Peyer's patch (tissue), 4 donors: ENCODE results near the gene KCNMA1.

Experiments used
- POLR2A ChIP-seq, 2 donors: fragments of 450-650 bp; IDR thresholded peaks; one replicate each; pipeline ENCODE4 v1.5.1; 2017; ENCODE audit warnings: antibody characterized with exemption in 2 of 2, mild to moderate bottlenecking in 2 of 2, moderate library complexity in 2 of 2
- TF ChIP-seq, protein P1 (sequence below), 6 experiments: fragments of 450-650 bp in 4 of 6; fragments of 200-600 bp in 2 of 6; sonication (generic) in 1 of 6; IDR thresholded peaks; one replicate each; pipeline ENCODE4 v1.5.1; 2017 to 2019; ENCODE audit warnings: antibody characterized with exemption in 6 of 6, mild to moderate bottlenecking in 3 of 6, moderate library complexity in 1 of 6

DNA sequence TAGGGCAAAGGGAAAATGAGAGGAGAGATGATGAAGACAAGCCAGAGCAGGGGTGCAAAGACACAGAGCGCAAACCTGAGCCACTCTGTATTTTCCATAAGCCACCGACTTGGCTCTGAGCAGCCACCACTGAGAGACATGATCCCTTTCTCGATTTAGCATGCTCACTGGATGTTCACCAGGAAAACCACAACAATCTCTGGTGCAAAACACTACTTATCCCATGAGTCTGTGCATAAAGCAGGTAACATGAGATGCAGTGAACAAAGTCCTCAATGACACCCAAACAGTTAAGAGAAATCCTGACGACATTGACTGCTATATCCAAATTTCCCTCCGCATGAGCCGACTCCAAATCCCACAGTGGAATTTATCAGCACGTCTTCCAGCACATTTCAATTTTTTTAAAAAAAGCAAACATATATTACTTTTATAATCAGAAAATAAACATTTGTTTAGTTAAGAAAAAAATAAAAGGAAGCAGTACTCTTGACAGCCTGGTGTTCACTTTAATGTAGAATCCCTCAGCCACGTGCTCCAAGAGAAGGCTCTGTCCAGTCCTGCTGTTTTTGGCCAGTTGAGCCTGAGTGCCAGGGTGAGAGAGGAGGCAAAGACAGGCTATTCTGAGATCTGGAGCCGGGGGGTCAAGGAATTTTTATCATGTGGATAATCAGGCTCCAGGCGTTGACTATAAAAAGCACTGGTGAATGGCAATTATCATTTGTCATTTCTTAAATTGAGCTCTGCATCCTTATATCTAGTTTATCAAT is 238.4 kb downstream of the KCNMA1 start:
- TF ChIP-seq, protein P1, sequence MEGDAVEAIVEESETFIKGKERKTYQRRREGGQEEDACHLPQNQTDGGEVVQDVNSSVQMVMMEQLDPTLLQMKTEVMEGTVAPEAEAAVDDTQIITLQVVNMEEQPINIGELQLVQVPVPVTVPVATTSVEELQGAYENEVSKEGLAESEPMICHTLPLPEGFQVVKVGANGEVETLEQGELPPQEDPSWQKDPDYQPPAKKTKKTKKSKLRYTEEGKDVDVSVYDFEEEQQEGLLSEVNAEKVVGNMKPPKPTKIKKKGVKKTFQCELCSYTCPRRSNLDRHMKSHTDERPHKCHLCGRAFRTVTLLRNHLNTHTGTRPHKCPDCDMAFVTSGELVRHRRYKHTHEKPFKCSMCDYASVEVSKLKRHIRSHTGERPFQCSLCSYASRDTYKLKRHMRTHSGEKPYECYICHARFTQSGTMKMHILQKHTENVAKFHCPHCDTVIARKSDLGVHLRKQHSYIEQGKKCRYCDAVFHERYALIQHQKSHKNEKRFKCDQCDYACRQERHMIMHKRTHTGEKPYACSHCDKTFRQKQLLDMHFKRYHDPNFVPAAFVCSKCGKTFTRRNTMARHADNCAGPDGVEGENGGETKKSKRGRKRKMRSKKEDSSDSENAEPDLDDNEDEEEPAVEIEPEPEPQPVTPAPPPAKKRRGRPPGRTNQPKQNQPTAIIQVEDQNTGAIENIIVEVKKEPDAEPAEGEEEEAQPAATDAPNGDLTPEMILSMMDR (IDR thresholded peaks at IDR 0.05) = no peak
- TF ChIP-seq POLR2A (IDR thresholded peaks at IDR 0.05) = no peak
